Measurements from ENCODE around the gene CDH8.

Gene CDH8

GRCh38 chr16:62067182-62067581 lies 30.9 kb upstream of the CDH8 start:
- in situ Hi-C loops (cut with HindIII; ENCODE audit: low pct_ligation_motif_present, low sequenced_read_pairs), result no loop called here
- Histone ChIP-seq H3K27ac (no peak overlapping the region), H3K4me3 (ENCODE audit: low read depth, low read length) (no peak overlapping the region), H3K36me3 (replicated peaks) (no peaks in the 10 kb centered on the region), H3K27me3 (replicated peaks) (no peaks in the 10 kb centered on the region)
- no peak for DNase-seq
- TF ChIP-seq CTCF (IDR thresholded peaks at IDR 0.05; ENCODE audit: low read depth, low read length, missing control alignments), result no peak

GRCh38 chr16:62066747-62067146 lies 30.5 kb upstream of the CDH8 start:
- no peak for DNase-seq
- no peaks in the 10 kb centered on the region for H3K27me3 ChIP-seq (replicated peaks)
- H3K27ac ChIP-seq, result no peak overlapping the region
- no peak for TF ChIP-seq CTCF (IDR thresholded peaks at IDR 0.05; ENCODE audit: low read depth, low read length, missing control alignments)
- H3K36me3 ChIP-seq (replicated peaks), result no peaks in the 10 kb centered on the region
- H3K4me3 ChIP-seq (ENCODE audit: low read depth, low read length), result no peak overlapping the region
- in situ Hi-C loops (cut with HindIII; ENCODE audit: low pct_ligation_motif_present, low sequenced_read_pairs), result no loop called here

DNA sequence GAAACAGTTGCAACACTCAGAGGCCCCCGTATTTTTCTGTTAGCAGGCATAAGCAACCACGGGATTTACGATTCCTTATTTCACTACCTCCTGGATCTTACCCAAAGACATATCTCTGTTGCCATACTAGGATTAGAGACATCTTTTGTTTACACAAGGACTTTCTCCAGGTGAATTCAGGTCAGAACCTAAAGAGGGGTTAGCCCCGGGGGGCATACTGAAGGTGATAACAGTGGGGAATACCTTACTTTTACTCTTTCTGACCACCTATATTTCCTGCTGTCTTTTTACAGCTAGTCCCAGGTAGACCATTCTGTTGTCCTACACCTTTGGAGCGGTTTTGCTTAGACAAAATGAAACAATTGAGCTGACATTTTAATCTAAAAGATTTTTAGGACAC lies 27.9 kb upstream of the CDH8 start:
- in situ Hi-C loops (cut with HindIII; ENCODE audit: low pct_ligation_motif_present, low sequenced_read_pairs), result no loop called here
- TF ChIP-seq CTCF (IDR thresholded peaks at IDR 0.05; ENCODE audit: low read depth, low read length, missing control alignments), result no peak
- Histone ChIP-seq H3K4me3 (ENCODE audit: low read depth, low read length) (no peak overlapping the region), H3K36me3 (replicated peaks) (no peaks in the 10 kb centered on the region), H3K27ac (no peak overlapping the region), H3K27me3 (replicated peaks) (no peaks in the 10 kb centered on the region)
- no peak for DNase-seq

GRCh38 chr16:62060089-62060488 lies 23.9 kb upstream of the CDH8 start:
- no peak for DNase-seq
- TF ChIP-seq CTCF (IDR thresholded peaks at IDR 0.05; ENCODE audit: low read depth, low read length, missing control alignments), result no peak
- H3K27me3 ChIP-seq (replicated peaks), result no peaks in the 10 kb centered on the region
- H3K4me3 ChIP-seq (ENCODE audit: low read depth, low read length), result no peak overlapping the region
- H3K36me3 ChIP-seq (replicated peaks), result no peaks in the 10 kb centered on the region
- no peak overlapping the region for H3K27ac ChIP-seq
- in situ Hi-C loops (cut with HindIII; ENCODE audit: low pct_ligation_motif_present, low sequenced_read_pairs), result no loop called here

DNA sequence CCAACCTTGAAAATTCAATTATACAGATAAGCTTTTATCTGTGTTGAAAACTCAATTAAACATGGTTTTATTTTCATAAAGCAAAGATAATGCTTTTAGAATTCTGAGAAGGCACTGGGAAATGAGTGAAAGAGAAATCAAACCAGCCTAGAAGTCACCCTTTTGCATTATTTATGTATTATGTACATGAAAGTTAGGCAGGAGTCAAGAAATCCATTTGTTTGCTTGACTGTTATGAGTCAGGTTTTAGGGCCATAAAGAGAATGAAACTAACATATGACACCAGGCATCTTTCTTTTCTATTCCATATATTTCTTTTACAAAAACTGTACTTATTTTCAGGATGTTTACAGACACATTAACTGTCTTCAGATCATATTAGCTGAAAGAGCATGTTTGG lies 23.3 kb upstream of the CDH8 start:
- Histone ChIP-seq H3K36me3 (replicated peaks) (no peaks in the 10 kb centered on the region), H3K4me3 (ENCODE audit: low read depth, low read length) (no peak overlapping the region), H3K27ac (no peak overlapping the region), H3K27me3 (replicated peaks) (no peaks in the 10 kb centered on the region)
- no peak for TF ChIP-seq CTCF (IDR thresholded peaks at IDR 0.05; ENCODE audit: low read depth, low read length, missing control alignments)
- DNase-seq, result no peak
- in situ Hi-C loops (cut with HindIII; ENCODE audit: low pct_ligation_motif_present, low sequenced_read_pairs), result no loop called here

GRCh38 chr16:62058412-62058811 lies 22.2 kb upstream of the CDH8 start:
- no peaks in the 10 kb centered on the region for H3K27me3 ChIP-seq (replicated peaks)

More at GRCh38 chr16:62058412-62058811, 22.2 kb upstream of the CDH8 start:
- Histone ChIP-seq H3K4me3 (ENCODE audit: low read depth, low read length) (no peak overlapping the region), H3K27ac (no peak overlapping the region), H3K36me3 (replicated peaks) (no peaks in the 10 kb centered on the region)
- DNase-seq, result no peak
- TF ChIP-seq CTCF (IDR thresholded peaks at IDR 0.05; ENCODE audit: low read depth, low read length, missing control alignments), result no peak
- in situ Hi-C loops (cut with HindIII; ENCODE audit: low pct_ligation_motif_present, low sequenced_read_pairs), result no loop called here

All from brain microvascular endothelial cell (primary cell).